Fibroblast of lung (primary cell): Measurements from ENCODE around the gene PRAMEF11.

Experiments used
- EZH2 ChIP-seq: IDR thresholded peaks from 2 replicates; pipeline ENCODE4 v1.5.1; 2012; ENCODE audit warnings: low read length, control low read depth, mild to moderate bottlenecking; ENCODE audit errors: missing control alignments
- TF ChIP-seq, protein P1 (sequence below), 2 donors: IDR thresholded peaks in 1 of 2; conservative IDR thresholded peaks in 1 of 2; 1 replicate in 1 of 2; 2 replicates in 1 of 2; pipeline ENCODE4 v1.5.1; 2011 to 2012; ENCODE audit warnings: low read length in 2 of 2, control low read depth in 1 of 2, inconsistent platforms in 1 of 2, low read depth in 1 of 2, mild to moderate bottlenecking in 1 of 2

DNA sequence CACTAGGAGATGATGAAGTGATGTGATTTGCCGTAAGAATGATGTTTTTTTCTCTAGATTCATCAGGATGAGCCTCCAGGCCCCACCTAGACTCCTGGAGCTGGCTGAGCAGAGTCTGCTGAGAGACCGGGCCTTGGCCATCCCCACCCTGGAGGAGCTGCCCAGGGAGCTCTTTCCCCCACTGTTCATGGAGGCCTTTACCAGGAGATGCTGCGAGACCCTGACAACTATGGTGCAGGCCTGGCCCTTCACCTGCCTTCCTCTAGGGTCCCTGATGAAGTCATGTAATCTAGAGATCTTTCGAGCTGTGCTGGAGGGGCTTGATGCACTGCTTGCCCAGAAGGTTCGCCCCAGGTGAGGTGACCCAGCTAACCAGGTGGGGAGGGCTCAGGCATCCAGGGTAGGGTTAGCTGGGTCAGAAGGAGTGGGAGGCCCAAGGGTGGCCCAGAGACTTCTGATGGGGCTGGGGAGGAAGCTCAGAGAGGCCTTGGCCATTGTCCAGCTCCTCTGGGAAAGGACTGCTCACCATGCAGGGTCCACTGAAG, 56.3 kb downstream of the PRAMEF11 start:
- TF ChIP-seq EZH2 = no peak
- TF ChIP-seq, protein P1, sequence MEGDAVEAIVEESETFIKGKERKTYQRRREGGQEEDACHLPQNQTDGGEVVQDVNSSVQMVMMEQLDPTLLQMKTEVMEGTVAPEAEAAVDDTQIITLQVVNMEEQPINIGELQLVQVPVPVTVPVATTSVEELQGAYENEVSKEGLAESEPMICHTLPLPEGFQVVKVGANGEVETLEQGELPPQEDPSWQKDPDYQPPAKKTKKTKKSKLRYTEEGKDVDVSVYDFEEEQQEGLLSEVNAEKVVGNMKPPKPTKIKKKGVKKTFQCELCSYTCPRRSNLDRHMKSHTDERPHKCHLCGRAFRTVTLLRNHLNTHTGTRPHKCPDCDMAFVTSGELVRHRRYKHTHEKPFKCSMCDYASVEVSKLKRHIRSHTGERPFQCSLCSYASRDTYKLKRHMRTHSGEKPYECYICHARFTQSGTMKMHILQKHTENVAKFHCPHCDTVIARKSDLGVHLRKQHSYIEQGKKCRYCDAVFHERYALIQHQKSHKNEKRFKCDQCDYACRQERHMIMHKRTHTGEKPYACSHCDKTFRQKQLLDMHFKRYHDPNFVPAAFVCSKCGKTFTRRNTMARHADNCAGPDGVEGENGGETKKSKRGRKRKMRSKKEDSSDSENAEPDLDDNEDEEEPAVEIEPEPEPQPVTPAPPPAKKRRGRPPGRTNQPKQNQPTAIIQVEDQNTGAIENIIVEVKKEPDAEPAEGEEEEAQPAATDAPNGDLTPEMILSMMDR (conservative IDR thresholded peaks at IDR 0.05 in 1 of 2, IDR thresholded peaks at IDR 0.05 in 1 of 2; ENCODE audit: low read depth in 1 of 2, low read length in 2 of 2) = no peak
